ENCODE results near the gene PRPS2.

PRPS2 gene

GRCh38 chrX:12867685-12868084 lies 76.5 kb downstream of the PRPS2 start:
- Histone ChIP-seq H3K9ac (ENCODE audit: low read length) (no peak overlapping the region), H3K36me3 (ENCODE audit: insufficient read depth, low read length) (no peaks in the 10 kb centered on the region), H3K9me3 (ENCODE audit: low read length) (no peaks in the 10 kb centered on the region), H3K27me3 (ENCODE audit: control insufficient read depth in 1 of 2, insufficient read depth in 2 of 2, low read length in 2 of 2) (no peaks in the 10 kb centered on the region), H3K4me1 (ENCODE audit: insufficient read depth, low read length) (no peaks in the 10 kb centered on the region), H3K27ac (ENCODE audit: low read depth, low read length) (no peak overlapping the region), H3K4me3 (ENCODE audit: low read depth in 1 of 2, low read length in 2 of 2) (no peak overlapping the region)

- H3K36me3 ChIP-seq (ENCODE audit: insufficient read depth, low read length), result no peaks in the 10 kb centered on the region
- no peaks in the 10 kb centered on the region for H3K9me3 ChIP-seq (ENCODE audit: low read length)
- no peaks in the 10 kb centered on the region for H3K27me3 ChIP-seq (ENCODE audit: control insufficient read depth in 1 of 2, insufficient read depth in 2 of 2, low read length in 2 of 2)
- H3K27ac ChIP-seq (ENCODE audit: low read depth, low read length), result no peak overlapping the region
- no peaks in the 10 kb centered on the region for H3K4me1 ChIP-seq (ENCODE audit: insufficient read depth, low read length)
- H3K4me3 ChIP-seq (ENCODE audit: low read depth in 1 of 2, low read length in 2 of 2), result no peak overlapping the region
- no peak overlapping the region for H3K9ac ChIP-seq (ENCODE audit: low read length)
Observed at GRCh38 chrX:12868747-12869146, 77.5 kb downstream of the PRPS2 start.

GRCh38 chrX:12871257-12871656 lies 80.0 kb downstream of the PRPS2 start:
- Histone ChIP-seq H3K27me3 (ENCODE audit: control insufficient read depth in 1 of 2, insufficient read depth in 2 of 2, low read length in 2 of 2) (no peaks in the 10 kb centered on the region), H3K9me3 (ENCODE audit: low read length) (no peaks in the 10 kb centered on the region), H3K36me3 (ENCODE audit: insufficient read depth, low read length) (no peaks in the 10 kb centered on the region), H3K9ac (ENCODE audit: low read length) (no peak overlapping the region), H3K4me1 (ENCODE audit: insufficient read depth, low read length) (no peaks in the 10 kb centered on the region), H3K27ac (ENCODE audit: low read depth, low read length) (no peak overlapping the region), H3K4me3 (ENCODE audit: low read depth in 1 of 2, low read length in 2 of 2) (no peak overlapping the region)

GRCh38 chrX:12872741-12873140 lies 81.5 kb downstream of the PRPS2 start:
- H3K9ac ChIP-seq (ENCODE audit: low read length), result no peak overlapping the region
- H3K4me1 ChIP-seq (ENCODE audit: insufficient read depth, low read length), result no peaks in the 10 kb centered on the region
- H3K4me3 ChIP-seq (ENCODE audit: low read depth in 1 of 2, low read length in 2 of 2), result no peak overlapping the region
- H3K9me3 ChIP-seq (ENCODE audit: low read length), result no peaks in the 10 kb centered on the region
- no peaks in the 10 kb centered on the region for H3K27me3 ChIP-seq (ENCODE audit: control insufficient read depth in 1 of 2, insufficient read depth in 2 of 2, low read length in 2 of 2)
- H3K36me3 ChIP-seq (ENCODE audit: insufficient read depth, low read length), result no peaks in the 10 kb centered on the region
- no peak overlapping the region for H3K27ac ChIP-seq (ENCODE audit: low read depth, low read length)

All from muscle layer of colon (tissue), 2 donors.